ENCODE data around the gene C11orf21.
"Not testable (repeated sequence)": the region's sequence is repeated elsewhere in the genome, so short reads cannot be mapped to it uniquely, and the experiment has no call there.

The C11orf21 gene

DNA sequence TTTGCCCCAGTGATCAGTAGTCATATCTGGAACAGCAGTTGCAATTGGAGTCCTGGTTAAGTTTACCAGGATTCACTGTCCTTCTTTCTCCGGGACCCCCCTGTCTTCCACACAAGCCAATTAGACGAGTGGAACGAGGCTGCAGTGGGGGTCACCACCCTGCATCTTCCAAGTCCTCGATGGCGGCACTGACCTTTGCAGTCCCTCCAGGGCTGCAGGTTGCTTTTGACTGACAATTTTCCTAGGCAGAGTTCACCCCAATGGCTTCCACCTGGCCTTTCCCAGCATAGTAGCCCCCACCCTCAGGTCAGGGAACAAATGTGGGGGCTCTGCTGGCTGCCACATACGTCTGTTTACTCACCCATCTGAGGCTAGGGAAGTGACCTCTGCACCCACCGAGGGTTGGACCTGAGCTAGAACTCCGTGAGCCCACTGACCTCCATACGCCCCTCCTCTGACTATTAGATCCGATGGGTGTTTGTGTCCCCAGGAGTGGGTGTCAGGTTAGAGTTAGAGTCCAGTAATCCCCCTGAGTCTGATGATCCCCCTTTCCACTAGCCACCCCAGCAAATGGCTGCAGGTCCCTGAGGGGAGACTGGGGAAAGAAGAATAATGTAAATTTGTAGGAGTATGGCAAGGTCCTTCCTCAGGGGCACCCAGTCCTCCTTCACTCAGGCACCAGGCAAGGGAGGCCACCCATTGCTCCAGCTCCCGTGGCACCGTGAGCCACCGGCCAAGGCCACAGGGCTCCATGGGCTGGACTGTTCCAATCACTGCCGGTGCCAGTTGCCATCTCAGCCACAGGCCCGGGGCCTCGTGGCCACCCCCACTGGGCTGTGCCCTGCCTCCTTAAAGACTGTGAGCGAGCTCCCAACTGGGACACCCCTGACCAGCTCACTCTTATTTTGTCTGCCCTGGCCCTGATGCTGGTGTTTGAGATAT is 5.5 kb downstream of the C11orf21 start:
- no peak for DNase-seq

DNA sequence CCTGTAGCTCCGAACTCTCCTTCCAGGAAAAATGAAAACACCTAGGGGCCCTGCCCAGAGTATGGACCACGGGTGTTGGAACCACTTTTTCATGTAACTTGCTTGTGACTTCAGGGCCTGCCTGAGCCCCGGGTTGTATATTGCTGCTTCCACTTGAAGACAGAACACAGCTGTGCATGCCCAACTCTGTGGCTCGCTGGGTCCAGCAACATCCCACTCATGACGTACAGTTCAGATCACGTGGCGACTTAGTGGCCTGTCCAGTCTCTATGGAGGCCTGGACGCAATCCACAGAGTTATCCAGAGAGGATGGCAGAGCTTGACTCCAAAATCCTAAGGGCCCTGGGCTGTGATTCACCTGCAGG is 6.8 kb downstream of the C11orf21 start:
- DNase-seq = no peak

DNA sequence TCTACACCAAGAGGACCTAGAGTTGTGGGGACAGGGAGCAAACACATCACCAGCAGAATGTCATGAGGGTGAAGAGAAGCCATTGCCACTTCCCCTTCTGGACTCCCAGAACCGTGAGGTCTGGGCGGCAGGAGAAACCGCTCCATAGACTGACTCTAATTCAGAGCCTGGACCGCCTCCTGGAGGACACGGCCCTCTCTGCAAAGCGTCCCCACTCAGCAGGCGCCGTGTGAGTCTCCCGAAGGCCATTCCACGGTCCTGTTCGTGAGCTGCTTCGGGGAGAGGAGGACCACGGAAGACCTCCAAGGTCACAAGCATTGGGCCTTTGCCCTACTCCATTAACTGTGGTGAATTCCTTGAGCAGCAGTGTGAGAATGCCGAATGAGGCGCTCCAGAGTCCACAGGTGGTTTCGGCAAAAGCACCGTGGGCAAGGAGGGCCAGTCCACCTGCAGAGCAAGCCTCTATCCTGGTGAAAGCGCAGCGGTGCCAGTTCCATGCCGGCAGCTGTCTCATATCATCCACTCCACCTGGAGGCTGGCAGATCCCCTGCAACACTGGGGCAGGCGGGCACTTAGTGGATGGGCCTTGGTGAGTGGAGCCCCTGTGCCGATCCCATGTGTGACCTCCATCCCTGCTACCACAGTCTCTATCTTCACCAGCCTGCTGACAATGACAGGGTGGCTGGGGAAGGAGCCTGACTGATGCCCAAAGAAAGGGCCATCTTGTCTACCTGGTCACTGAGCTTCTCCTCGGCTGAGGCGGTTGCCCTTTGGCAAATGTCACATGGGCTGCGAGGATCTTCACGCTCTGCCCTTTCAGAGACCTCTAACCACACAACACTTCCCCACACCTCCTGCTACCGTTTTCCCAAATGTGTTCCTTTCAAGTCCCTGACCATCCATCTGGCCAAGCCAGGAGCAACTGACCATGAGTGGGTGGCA is 7.5 kb downstream of the C11orf21 start:
- DNase-seq = no peak

DNA sequence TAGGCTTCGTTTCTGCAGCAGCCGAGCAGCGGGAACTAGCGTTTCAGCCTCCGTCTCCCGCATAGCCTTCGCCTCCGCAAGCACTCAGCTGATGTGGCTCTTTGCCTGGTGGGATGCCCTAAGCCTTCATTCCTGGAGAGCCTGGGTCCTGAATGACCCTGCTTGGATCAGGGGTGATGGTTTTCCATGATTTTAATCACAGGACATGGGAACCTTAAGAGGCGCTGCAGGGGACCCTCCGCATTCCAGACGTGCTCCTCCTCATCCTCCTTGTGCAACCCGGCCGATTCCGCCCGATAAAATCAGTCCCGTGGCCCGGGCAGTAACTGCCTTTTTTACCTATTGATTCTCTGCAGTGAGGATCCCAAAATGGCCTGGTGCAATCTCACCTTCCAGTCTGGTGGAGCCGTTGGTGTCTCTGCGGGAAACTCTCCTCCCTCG is 8.2 kb downstream of the C11orf21 start:
- no peak for DNase-seq

DNA sequence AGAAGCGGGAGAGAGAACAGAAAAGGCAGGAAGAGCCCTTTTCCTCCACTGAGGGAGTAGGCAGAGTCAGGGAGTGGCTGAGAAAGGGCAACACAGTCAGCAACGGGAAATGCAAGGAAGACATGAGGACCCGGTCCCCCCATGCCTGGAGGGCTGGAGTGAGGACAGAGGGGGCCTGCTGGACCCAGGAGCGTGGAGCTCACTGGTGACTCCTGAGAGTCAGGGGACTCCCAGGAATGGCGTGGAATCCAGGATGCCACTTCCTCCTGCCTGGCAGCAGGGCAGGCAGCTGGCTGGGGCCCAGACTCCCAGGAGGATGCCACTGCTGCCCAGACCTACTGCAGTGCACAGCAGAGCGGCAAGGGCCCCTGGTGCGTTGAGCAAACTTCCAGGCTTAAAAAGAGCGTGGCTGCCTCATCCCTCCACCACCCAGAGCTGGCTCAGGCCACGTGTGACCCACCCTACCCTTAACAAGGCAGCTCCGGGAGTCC is 11.3 kb downstream of the C11orf21 start:
- no peak for DNase-seq

DNA sequence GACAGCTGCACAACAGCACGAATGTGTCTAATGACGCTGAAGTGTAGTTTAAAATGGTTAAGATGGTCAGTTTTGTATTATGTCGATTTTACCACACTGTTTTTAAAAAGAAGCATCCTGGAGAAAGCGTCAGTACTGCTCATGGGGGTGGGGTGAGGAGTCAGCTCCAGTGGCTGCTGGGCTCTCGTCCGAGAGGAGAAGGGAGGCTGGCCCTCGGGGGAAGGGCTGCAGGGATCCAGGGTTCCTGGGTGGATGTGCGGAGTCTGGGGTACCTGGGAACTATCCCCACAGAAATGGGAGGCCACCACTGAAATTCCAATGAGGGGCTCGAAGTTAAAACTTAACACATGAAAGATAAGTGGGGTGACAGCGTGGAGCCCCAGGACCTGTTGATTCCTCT is 11.9 kb downstream of the C11orf21 start:
- no peak for DNase-seq

DNA sequence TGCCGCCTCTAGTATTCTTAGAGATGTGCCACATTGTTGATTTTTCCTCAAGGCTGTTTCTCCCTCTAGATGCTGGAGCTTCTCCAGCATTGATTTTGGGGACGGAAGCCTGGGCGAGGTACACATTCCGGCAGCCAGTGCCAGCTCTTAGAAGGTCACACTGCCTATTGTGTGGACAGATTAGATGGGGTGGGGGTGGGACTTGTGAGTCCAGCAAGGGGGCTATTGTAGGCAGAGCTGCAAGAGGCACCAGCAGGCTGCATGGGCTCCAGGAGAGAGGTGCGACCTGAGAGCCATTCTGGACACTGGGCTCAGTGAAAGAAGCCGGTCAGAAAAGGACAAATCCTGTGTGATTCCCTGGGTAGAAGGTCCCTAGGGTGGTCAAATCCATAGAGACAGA is 12.4 kb downstream of the C11orf21 start:
- no peak for DNase-seq

DNA sequence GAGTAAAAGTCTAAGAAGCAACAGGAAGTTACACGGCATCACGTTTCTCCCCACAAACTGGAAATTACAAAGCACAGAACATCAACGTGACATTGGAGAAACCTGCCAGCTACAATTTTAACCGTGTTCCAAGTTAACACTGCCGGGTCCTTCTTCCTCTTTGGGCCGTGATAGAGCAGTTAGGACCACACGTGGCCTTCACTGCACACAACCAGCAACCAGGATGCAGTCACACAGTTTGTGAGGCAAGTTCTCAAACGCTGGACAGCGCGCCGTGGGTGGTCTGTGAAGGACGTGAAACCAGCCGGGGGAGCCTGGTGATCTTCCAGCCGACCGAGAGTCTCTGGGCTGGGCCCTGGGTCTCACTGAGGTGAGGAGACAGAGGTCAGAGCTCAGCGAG is 14.6 kb downstream of the C11orf21 start:
- DNase-seq = no peak

DNA sequence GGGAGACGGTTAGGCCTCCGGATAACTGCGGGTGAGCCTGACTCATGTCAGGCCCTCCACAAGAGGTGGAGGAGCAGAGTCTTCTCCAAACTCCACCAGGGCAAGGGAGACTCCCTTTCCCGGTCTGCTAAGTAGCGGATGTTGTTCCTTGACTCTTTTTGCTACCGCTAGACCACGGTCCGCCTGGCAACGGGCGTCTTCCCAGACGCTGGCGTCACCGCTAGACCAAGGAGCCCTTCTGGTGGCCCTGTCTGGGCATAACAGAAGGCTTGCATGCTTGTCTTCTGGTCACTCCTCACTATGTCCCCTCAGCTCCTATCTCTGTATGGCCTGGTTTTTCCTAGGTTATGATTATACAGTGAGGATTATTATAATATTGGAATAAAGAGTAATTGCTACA is 15.4 kb downstream of the C11orf21 start:
- DNase-seq = not testable (repeated sequence)

DNA sequence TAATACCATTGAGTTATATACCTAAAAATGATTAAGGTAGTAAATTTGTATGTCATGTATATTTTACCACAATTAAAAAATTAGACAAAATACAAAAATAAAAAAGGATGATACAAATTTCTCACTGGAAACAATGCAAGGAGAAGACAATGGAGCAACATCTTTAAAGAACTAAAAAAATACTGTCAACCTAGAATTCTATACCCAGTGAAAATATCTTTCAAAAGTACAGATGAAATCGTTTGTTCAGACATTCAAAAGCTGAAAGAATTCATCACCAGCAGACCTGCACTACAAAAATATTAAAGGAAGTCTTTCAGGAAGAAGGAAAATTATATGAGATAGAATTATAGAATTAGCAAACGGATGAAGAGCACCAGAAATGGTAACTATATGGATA is 21.5 kb downstream of the C11orf21 start:
- DNase-seq = no peak

DNA sequence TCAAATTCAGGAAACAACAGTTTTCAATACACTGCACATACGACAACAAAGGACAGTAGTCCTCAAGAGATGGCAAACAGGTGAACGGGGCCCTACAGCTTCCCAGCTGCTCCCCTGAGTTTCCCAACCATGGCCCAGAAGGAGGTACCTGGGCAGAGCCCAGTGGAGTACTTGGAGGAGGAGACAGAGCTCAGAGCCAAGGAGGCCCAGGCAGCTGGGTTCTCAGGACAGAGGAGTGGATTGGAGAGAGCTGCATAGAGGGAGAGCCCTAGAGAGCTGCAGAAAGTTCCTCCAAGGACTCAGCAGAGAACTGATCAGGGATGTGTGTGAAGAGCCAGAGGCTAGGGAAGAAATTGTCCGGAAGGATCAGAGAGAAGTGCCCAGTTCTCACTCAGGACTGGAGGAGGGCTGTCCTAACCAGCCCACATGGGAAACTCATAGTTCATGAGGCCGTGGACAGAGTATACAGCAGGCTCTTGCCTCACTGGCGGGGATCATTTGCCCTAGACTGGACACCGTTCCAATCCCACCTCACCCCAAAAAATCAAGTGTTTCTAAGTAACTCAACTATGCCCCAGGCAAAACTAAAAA is 23.7 kb downstream of the C11orf21 start:
- DNase-seq = no peak

DNA sequence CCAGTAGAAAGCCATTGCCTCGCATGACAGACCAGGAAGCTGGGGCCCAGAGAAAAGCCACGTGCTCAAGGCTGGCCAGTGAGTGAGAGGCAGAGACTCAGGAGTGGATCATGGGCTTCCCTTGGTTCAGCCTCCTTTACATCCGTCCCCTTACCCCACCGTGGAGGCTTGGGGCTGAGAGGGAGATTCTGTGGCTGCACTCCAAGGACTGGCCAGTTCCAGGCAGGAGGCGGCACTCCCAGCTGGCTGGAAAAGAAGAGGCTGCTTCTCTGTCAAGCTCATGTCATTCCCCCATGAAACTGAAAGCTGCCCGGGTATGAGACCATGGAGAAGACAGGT is 24.7 kb downstream of the C11orf21 start:
- DNase-seq = no peak

DNA sequence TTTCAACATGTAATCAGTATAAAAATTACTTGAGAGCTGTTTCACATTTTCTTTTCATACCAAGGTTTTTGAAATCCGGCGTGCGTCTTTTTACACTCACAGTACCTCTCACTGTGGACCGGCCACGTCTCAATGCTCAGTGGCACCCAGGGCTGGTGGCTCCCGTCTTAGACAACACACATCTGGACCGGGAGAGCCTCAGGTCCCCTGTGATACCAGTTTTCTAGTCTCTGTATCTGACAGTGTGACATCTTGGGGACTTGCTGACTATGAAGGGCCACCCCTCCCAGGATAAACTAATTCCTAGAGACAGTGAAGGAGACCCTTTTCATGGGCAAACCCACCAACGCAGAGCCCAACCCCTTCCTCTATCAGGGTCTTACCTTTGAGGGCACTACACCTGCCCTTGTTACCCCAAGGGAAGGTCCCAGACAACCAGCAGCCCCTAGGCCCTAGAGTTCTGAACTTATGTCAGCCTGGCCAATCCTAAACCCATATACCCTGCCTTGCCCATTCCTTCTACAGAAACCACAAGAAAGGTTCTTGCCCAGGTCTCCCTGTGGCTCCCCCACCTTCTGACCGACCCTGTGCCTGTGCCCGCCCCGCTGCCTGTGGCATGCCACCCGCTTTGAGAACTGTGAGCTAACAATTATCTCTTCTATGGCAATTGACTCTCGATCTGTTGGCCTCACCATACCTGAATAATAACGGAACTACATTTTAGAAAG is 25.3 kb downstream of the C11orf21 start:
- DNase-seq = no peak

DNA sequence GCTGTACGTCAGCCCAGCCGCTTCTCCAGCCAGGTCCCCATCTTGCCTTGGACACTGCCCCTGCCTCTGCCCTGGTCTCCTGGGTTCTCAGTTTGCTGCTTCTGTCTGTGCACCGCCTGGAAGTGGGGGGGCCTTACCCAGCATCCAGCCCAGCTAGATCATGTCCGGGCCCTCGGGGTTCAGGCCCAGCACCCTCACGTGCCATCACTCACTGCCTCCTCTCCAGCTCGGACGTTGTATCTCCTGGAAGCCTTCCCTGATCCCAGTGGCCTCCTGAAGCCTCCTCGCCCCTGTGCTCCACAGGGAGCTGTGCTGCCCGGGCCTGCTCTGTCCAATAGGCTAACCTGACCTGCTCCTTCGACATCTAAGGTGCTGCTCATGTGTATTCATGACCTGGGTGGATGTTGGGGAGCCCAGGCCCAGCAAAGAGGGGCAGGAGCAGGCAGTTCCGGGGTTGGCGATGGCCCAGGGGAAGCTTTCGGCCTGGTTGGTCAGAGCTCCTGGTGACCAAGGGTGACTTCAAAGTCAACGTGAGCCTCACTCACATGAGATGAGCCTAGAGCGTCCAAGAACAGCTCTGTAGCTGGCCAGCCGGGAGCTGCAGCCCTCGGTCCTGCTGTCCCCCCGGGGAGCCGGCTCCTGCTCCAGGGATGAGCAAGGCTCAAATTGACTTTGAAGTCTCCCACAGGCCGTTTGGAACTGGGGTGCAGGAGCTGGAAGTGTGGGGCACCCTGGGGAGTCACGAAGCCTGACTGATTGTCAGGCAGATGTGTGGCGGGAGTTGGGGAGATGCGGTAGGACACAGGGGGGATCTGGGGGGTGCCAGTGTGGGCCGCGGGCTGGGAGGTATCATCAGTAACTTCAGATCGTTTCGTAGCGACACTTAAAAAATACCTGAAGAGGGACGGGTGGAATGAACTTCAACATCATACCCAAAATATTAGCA is 26.1 kb downstream of the C11orf21 start:
- DNase-seq = no peak

DNA sequence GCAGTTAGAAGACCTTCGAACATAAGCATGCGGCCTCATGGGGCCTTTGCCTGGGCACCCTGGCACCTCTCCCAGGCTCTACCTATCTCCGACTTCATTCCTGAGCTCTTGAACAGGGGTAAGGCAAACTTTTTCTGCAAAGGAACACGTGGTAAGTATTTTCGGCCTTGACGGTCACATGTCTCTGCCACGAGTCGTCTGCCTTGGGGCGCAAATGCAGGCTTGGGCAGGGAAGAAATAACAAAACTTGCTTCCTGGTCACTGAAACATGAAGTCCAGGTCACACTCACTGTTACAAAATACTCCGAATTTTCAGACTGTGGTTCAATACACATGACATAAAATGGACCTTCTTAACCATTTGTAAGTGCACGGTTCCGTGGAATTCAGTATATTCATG is 27.9 kb downstream of the C11orf21 start:
- DNase-seq = no peak

DNA sequence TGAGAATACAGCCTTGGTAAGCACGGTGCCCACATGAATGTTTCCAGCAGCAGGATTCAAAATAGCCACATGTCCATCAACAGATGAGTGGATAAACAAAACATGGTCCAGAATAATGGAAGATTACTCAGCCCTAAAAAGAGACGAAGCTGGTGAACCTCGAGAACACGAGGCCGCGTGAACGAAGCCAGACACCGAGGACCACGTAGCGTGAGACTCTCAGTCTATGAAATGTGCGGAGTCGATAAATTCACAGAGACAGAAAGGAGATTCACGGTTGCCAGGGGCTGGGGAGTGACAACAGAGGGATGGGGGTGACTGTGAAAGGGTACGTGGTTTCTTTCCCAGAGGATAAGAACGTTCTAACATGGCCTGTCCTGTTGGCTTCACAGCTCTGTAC is 28.4 kb downstream of the C11orf21 start:
- no peak for DNase-seq

DNA sequence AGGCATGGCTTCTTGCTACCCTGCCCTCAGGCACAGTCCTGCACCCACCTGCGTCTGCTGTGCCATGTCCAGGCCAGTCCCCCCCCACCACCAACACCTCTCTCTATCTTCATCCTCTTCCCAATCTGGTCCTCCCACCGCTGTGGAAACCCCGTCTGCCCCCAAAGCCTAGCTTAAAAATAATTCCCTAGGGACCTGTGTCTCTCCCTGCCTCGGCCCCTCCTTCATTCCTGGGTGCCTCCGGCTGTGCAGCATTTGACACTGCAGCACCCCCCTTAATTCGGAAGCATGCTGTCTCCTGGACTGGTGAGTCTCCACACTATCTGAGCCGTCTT is 28.8 kb downstream of the C11orf21 start:
- DNase-seq = no peak

DNA sequence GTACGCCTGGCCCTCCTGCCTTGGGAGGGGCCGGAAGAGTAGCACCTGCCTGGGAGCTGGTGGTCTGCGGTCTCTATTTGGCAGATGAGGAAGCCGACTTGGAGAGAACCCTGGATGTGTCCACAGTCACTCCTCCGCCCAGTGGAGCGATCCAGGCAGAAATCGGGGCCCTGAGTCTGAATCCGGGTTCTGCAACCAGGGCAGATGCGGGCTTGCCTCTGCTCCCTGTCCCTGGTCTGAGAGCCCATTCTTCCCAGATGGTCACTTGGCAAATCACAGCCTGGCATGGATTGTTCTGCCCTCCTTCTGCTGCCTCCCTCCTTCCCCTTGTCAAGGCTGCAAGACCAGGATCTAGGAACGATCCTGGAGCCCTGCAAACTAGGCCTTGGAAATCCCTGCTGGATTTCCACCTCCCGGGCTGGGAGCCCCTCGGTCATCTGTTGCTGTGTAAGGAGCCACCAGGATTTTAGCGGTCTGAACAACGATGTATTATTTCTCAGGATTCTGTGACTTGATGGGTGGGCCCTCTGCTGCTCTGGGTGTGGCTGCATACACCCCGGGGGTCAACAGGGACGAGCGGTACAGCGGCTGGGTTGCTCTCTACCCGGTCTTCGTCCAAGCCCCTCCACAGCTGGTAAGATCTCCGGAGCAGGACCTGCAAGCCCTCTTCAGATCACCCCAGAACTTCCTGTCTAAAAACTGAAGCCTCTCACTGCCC is 29.3 kb downstream of the C11orf21 start:
- no peak for DNase-seq

DNA sequence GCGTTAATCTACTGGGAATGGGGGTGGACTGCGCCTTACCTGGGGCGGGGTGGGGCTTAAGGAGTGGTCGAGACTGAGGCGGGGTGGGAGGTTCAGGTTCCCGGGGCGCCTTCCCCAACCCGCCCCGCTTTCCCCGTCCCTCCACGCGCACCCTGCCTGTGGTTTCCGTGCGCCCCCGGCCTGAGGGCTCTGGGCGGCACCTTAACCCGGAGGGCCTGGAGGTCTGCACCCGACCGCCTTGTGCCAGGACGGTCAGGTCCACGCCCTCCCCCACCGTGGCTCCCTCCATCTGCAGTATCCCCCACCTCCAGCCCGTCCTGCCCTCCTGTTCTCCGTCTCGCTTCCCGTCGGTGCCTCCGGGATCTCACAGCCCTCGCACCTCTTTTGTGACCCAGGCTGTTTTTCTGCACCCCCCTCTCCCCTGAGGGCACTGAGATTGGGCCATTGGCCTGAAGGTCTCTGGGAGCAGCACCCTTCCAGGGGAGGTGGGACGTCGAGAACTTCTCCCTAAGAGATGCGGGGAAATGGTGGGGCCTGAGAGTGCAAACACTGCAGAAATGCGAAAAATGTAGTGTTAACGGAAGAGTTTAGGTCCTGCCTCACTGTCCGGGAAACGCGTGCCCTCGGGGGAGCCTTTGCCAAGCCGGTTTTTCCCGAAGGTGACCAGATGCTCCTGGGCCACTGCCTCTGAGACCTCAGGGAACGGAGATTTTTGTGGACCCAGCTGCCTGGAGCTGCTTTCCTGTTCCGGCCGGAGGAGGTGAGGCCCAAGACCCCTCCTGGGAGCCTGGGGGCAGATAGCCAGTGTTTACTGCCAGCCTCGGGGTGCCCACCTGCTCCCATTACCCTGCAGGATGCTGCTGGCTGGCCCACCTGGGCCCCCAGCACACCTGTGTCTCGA is 30.1 kb downstream of the C11orf21 start:
- no peak for DNase-seq

DNA sequence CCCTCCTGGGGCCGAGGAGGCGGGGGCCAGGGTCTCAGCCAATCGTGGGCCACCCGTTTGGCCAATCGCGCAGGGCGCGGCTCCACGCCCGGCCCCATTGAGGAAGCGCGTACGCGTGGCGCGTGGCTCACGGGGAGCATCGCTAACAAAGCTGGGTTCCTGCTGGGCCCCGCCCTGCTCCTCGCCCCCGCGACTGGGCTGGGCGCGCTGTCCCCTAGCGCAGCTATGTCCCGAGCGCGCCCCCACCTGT is 30.7 kb downstream of the C11orf21 start:
- no peak for DNase-seq
